Measurements from ENCODE around the gene SLC35F1. TPM values are rescaled to one million over a fixed set of nuclear protein-coding genes. Genes with fewer than 3 reads are reported as not detected.

SLC35F1 gene
- total and polyA plus RNA-seq, 2 experiments from 2014 or later: 18.5 to 25.5 TPM

DNA sequence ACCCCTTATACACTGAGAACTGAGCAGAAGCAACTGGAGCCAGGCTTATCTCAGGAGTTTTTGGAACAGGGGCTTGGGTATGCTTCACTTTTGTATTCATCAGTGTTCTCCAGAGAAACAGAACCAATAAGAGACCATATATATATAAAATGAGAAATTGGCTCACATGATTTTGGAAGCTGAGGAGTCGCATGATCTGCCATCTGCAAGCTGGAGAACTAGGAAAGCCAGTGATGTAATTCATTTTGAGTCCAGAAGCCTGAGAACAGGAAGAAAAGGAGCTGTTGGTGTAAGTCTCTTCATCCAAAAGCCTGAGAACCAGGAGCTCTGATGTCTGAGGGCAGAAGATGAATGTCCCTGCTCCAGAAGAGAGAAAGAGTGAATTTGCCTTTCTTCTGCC is 272.0 kb downstream of the SLC35F1 start:
- no peak overlapping the region for H3K4me3 ChIP-seq
- no peaks in the 10 kb centered on the region for H3K36me3 ChIP-seq
- no peak overlapping the region for H3K27ac ChIP-seq
- no peaks in the 10 kb centered on the region for H3K9me3 ChIP-seq (ENCODE audit: low read depth)
- no peak for DNase-seq (ENCODE audit: low read depth in 1 of 2, low spot score in 1 of 2)
- TF ChIP-seq, protein P1, sequence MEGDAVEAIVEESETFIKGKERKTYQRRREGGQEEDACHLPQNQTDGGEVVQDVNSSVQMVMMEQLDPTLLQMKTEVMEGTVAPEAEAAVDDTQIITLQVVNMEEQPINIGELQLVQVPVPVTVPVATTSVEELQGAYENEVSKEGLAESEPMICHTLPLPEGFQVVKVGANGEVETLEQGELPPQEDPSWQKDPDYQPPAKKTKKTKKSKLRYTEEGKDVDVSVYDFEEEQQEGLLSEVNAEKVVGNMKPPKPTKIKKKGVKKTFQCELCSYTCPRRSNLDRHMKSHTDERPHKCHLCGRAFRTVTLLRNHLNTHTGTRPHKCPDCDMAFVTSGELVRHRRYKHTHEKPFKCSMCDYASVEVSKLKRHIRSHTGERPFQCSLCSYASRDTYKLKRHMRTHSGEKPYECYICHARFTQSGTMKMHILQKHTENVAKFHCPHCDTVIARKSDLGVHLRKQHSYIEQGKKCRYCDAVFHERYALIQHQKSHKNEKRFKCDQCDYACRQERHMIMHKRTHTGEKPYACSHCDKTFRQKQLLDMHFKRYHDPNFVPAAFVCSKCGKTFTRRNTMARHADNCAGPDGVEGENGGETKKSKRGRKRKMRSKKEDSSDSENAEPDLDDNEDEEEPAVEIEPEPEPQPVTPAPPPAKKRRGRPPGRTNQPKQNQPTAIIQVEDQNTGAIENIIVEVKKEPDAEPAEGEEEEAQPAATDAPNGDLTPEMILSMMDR (IDR thresholded peaks at IDR 0.05; ENCODE audit: low read depth, low read length): no peak
- H3K27me3 ChIP-seq: no peaks in the 10 kb centered on the region
- H3K4me1 ChIP-seq (ENCODE audit: low read depth): no peaks in the 10 kb centered on the region

DNA sequence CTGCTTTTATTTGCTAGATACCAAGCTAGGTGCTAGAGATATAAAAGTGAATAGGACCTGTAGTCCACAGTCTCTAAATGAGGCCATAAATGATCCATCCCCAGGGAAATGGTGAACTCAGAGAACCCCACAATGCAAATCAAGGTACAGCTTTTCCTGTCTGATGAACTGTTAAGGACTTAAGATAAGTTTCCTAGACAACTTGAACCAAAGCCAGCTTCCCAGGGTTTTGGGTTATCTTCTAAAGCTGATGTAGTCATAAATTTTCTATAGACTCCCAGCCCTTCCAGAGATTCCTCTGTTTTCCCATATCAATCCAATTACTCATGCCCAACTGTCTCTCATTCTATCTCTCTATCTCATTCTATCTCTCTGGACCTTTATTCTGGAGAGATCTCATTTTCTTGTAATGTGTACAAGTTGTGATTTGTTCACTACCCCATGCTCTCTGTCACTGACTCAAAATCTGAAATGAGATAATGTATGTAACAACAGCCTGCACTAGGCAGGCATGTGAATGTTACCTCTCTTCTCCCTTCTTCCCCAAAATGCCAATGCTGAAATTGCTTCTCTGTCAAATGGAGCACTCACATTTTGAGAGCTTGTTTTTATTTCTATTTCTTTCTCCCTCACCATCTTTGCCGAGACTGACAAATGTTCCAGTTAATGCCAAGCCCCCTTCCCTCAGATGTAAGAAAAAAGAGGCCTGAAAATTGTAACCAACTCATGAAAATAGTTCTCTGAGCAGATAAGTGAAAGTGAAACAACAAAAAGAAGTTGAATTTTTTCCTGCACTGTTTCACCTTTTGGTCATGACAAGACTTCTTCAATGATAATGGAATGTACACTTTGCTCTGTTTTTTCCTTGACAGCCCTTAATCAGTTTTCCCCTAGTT is 279.9 kb downstream of the SLC35F1 start:
- Histone ChIP-seq H3K27me3 (no peaks in the 10 kb centered on the region), H3K4me1 (ENCODE audit: low read depth) (peaks cover 3% of the 10 kb centered on the region), H3K36me3 (no peaks in the 10 kb centered on the region), H3K9me3 (ENCODE audit: low read depth) (no peaks in the 10 kb centered on the region), H3K4me3 (no peak overlapping the region), H3K27ac (peak overlapping the region; percentile 6)
- peak in 1 of 2 donors; percentile 10 for DNase-seq (ENCODE audit: low read depth in 1 of 2, low spot score in 1 of 2)
- TF ChIP-seq, protein P1 (IDR thresholded peaks at IDR 0.05; ENCODE audit: low read depth, low read length): no peak

DNA sequence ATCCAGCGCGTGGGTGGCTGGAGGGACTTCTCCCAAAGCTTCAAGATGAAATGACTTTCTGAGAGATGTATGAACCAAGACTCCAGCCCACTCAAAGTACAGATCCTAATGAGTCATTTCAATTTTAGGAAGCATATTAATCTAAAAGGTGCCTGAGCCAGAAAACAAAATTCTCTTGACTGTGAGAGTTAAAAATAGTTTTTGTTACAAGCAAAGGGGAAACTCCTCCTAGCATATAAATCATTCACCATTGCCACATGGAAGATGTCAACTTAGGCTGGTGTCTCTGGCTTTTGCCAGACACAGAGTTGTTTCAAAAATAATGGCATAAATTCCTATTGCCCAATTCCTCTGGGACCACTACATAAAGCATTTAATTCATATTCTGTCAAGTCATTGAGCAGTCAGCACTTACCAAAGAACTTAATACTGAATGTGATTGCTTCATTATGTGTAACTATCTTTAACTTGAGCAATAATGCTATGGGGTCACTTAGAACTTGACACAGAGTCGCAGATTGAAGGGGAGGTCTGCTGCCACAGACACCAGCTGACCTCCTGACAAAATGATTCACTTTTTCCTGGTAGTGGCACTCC is 280.6 kb downstream of the SLC35F1 start:
- Histone ChIP-seq H3K4me1 (ENCODE audit: low read depth) (peaks cover 3% of the 10 kb centered on the region), H3K27ac (peak overlapping the region; percentile 6), H3K36me3 (no peaks in the 10 kb centered on the region), H3K9me3 (ENCODE audit: low read depth) (no peaks in the 10 kb centered on the region), H3K27me3 (no peaks in the 10 kb centered on the region), H3K4me3 (no peak overlapping the region)
- peak; percentile 11 to 89 for DNase-seq (ENCODE audit: low read depth in 1 of 2, low spot score in 1 of 2)
- TF ChIP-seq, protein P1 (IDR thresholded peaks at IDR 0.05; ENCODE audit: low read depth, low read length): no peak

DNA sequence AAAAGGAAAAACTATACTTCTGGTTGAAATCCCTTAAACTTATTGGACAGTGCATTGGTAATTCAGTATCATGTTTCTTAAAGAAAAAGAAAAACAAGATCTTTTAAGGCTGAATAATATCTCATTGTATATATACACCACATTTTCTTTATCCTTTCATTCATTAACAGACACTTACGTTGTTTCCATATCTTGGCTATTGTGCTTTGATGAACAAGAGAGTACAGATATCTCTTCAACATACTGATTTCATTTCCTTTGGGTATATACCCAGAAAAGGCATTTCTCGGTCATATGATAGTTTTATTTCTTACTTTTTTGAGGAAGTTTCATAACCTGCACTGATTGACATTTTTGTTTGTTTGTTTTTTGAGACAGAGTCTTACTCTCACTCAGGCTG is 281.5 kb downstream of the SLC35F1 start:
- Histone ChIP-seq H3K4me3 (no peak overlapping the region), H3K9me3 (ENCODE audit: low read depth) (no peaks in the 10 kb centered on the region), H3K4me1 (ENCODE audit: low read depth) (peaks cover 3% of the 10 kb centered on the region), H3K27ac (no peak overlapping the region), H3K36me3 (no peaks in the 10 kb centered on the region), H3K27me3 (no peaks in the 10 kb centered on the region)
- TF ChIP-seq, protein P1 (IDR thresholded peaks at IDR 0.05; ENCODE audit: low read depth, low read length): no peak
- no peak for DNase-seq (ENCODE audit: low read depth in 1 of 2, low spot score in 1 of 2)

DNA sequence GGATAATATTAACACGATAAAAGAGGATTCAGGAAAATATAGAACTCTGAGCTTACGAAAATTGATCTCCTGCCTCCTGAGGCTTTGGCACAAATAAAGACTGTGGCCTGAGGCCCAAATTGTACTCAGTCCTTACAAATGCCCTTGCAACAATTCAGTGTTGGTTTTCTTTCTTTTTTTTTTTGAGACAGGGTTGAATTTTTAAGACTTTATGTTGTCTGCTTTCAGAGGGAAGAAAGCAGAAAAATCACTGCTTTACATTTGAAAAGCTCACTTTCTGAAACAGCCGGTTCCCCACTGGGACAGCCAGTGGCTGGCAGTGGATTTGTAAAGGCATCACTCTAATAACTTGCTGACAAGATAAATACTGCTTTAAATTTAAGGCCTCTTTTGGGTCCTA is 290.5 kb downstream of the SLC35F1 start:
- Histone ChIP-seq H3K9me3 (ENCODE audit: low read depth) (no peaks in the 10 kb centered on the region), H3K4me1 (ENCODE audit: low read depth) (no peaks in the 10 kb centered on the region), H3K27ac (no peak overlapping the region), H3K36me3 (no peaks in the 10 kb centered on the region), H3K4me3 (no peak overlapping the region), H3K27me3 (no peaks in the 10 kb centered on the region)
- DNase-seq (ENCODE audit: low read depth in 1 of 2, low spot score in 1 of 2): no peak
- TF ChIP-seq, protein P1 (IDR thresholded peaks at IDR 0.05; ENCODE audit: low read depth, low read length): no peak

All from cardiac muscle cell (in vitro differentiated cells and primary cell).